PC-3 (cell line): Measurements from ENCODE around the gene CCDC181. TPM values are rescaled to one million over a fixed set of nuclear protein-coding genes. Genes with fewer than 3 reads are reported as not detected.

ENCODE experiments used
- ATAC-seq: fragments of 200-7000 bp; cut with Tn5 transposase; 2 replicates; pipeline ENCODE4 v1.9.1; 2020; ENCODE audit warnings: mild to moderate bottlenecking, moderate library complexity
- BruUV-seq: library from RNA; stranded (reverse); fragments of 400-500 nt; replicated peaks from 2 replicates; lab custom pipeline; 2021; lab: Mats Ljungman, UMichigan
- CTCF ChIA-PET: fragments of 300-600 bp; sonication (Branson Sonifier 250); formaldehyde crosslinking; loops from one replicate; lab custom pipeline; 2022; ENCODE audit warnings: antibody characterized with exemption; lab: Charles Lee
- POLR2A ChIA-PET: fragments of 300-600 bp; sonication (Branson Sonifier 250); formaldehyde crosslinking; loops from one replicate; lab custom pipeline; 2022; ENCODE audit warnings: antibody characterized with exemption; ENCODE audit not compliant: unreplicated experiment; lab: Charles Lee
- DNase-seq: peaks from one replicate; pipeline ENCODE4 v3.0.0-alpha.2; 2015
- H2AFZ ChIP-seq: fragments of 300-600 bp; sonication (generic); 2 replicates; pipeline ENCODE4 v1.6.0; 2016; ENCODE audit warnings: antibody characterized with exemption, low read length
- H3F3A ChIP-seq: fragments of 300-600 bp; sonication (generic); one replicate; pipeline ENCODE4 v1.6.0; 2017; ENCODE audit warnings: antibody characterized with exemption, low read length, control low read depth, mild to moderate bottlenecking; ENCODE audit not compliant: unreplicated experiment
- H3K27ac ChIP-seq: fragments of 300-600 bp; sonication (generic); 2 replicates; pipeline ENCODE4 v1.5.1; 2016; ENCODE audit warnings: mild to moderate bottlenecking, low read length
- H3K27me3 ChIP-seq: fragments of 300-600 bp; sonication (generic); 2 replicates; pipeline ENCODE4 v1.6.1; 2016; ENCODE audit warnings: low read length, mixed read lengths
- H3K36me3 ChIP-seq: fragments of 300-600 bp; sonication (generic); 2 replicates; pipeline ENCODE4 v1.6.1; 2016; ENCODE audit warnings: low read depth, mixed run types, low read length, mixed read lengths
- H3K4me1 ChIP-seq: fragments of 300-600 bp; sonication (generic); 2 replicates; pipeline ENCODE4 v1.5.1; 2016; ENCODE audit warnings: low read length; ENCODE audit not compliant: insufficient read depth
- H3K4me2 ChIP-seq: fragments of 300-600 bp; sonication (generic); 2 replicates; pipeline ENCODE4 v1.6.0; 2016; ENCODE audit warnings: low read length
- H3K4me3 ChIP-seq: fragments of 300-600 bp; sonication (generic); 2 replicates; pipeline ENCODE4 v1.5.1; 2016; ENCODE audit warnings: mild to moderate bottlenecking, low read length, mixed read lengths
- H3K79me2 ChIP-seq: fragments of 300-600 bp; sonication (generic); 2 replicates; pipeline ENCODE4 v1.6.1; 2017; ENCODE audit warnings: low read length, mixed read lengths
- H3K9ac ChIP-seq: fragments of 300-600 bp; sonication (generic); 2 replicates; pipeline ENCODE4 v1.6.0; 2016; ENCODE audit warnings: mild to moderate bottlenecking, low read length
- H3K9me2 ChIP-seq: fragments of 300-600 bp; sonication (generic); replicated peaks from 2 replicates; pipeline ENCODE4 v1.6.1; 2016; ENCODE audit warnings: mixed run types, low read length, mixed read lengths
- H3K9me3 ChIP-seq: fragments of 300-600 bp; sonication (generic); 2 replicates; pipeline ENCODE4 v1.6.1; 2016; ENCODE audit warnings: low read length, mixed read lengths
- H4K20me1 ChIP-seq: fragments of 300-600 bp; sonication (generic); 2 replicates; pipeline ENCODE4 v1.6.1; 2016; ENCODE audit warnings: low read length, mixed read lengths
- CTCF ChIP-seq: fragments of 300-600 bp; sonication (generic); conservative IDR thresholded peaks from 2 replicates; pipeline ENCODE4 v1.5.1; 2017; ENCODE audit warnings: antibody characterized with exemption, low read depth, mild to moderate bottlenecking, low read length
- EZH2 ChIP-seq: fragments of 300-600 bp; sonication (generic); IDR thresholded peaks from one replicate; pipeline ENCODE4 v1.6.1; 2017; ENCODE audit warnings: antibody characterized with exemption, mild to moderate bottlenecking, low read length; ENCODE audit not compliant: unreplicated experiment
- EZH2phosphoT487 ChIP-seq: fragments of 300-600 bp; sonication (generic); IDR thresholded peaks from 2 replicates; pipeline ENCODE4 v1.6.1; 2018; ENCODE audit warnings: mild to moderate bottlenecking, antibody characterized with exemption, low read length, borderline replicate concordance
- intact Hi-C: fragments of 100-400 bp; cut with micrococcal nuclease; formaldehyde crosslinking; loops from 2 replicates; pipeline ENCODE4 v1.9.0; 2023
- total RNA-seq: library from RNA; depleted of rRNA; stranded (reverse); fragments of >200 nt; gene quantifications from 2 replicates; pipeline ENCODE4 v1.2.3, GENCODE V29; 2014

Gene CCDC181
- total RNA-seq, 1 experiment from 2014 or later, result 0.07 TPM

DNA sequence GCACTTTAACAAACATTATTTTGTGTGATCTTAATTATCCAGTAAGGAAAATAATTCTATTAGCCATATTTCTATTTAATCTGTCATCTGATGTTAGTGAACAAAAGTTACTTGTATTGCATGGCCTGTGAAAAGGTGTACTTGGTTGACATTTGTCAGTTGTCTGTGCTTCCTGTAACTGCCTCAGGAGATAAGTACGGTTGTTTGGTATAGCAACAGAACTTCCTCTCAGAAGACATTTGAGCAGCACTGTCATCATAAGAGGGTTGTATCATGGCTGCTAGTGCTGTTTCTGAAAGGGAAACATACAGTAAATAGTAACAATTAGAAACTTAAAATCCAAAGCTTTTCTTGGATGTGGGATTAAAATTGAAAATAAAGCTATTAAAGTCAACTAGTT, 55.9 kb downstream of the CCDC181 start:
- peaks cover 71% of the 10 kb centered on the region for H3K79me2 ChIP-seq
- ATAC-seq (no peak), DNase-seq (no peak)
- no peak overlapping the region for H2AFZ ChIP-seq
- BruUV-seq, result no TSS peak
- no peak overlapping the region for H3K27ac ChIP-seq
- intact Hi-C loops, result no loop called here
- TF ChIP-seq EZH2 (no peak), EZH2phosphoT487 (no peak), CTCF (no peak)
- no peaks in the 10 kb centered on the region for H3K9me2 ChIP-seq
- H3K36me3 ChIP-seq, result peaks cover 46% of the 10 kb centered on the region
- H3F3A ChIP-seq, result no peaks in the 10 kb centered on the region
- H3K4me2 ChIP-seq, result no peak overlapping the region
- CTCF ChIA-PET, result no interaction called here
- no peaks in the 10 kb centered on the region for H3K27me3 ChIP-seq
- peaks cover 18% of the 10 kb centered on the region for H3K4me1 ChIP-seq
- H4K20me1 ChIP-seq, result no peaks in the 10 kb centered on the region
- no peaks in the 10 kb centered on the region for H3K9me3 ChIP-seq
- H3K9ac ChIP-seq, result no peak overlapping the region
- POLR2A ChIA-PET, result no interaction called here
- no peak overlapping the region for H3K4me3 ChIP-seq

DNA sequence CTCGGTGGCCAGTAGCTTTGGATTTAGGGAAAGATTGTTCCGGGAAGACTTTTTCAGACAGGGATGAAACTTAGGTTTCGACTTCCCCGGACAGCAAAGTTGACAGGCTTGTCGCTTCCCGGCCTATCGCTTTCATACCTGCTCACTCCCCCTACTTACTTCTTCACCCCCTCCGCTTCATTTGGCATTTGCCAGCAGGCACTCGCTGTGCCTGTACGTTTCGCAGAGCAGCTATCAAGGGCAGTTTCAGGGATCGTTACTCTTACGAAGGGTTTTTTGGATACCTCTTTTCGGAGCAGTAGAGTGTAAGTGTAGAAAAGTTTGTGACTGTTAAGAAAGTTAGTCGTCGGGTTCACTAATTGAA, 58.9 kb downstream of the CCDC181 start:
- no peaks in the 10 kb centered on the region for H4K20me1 ChIP-seq
- peaks cover 35% of the 10 kb centered on the region for H3K36me3 ChIP-seq
- ATAC-seq (peak; percentile 4), DNase-seq (peak; percentile 32)
- ChIA-PET CTCF (no interaction called here), POLR2A (interaction anchor here (0.6 kb wide), 1 partner anchor 75 kb away, joined by 5 read pairs; no protein-coding TSS in a partner anchor)
- no peaks in the 10 kb centered on the region for H3K27me3 ChIP-seq
- TSS peak; percentile 66 for BruUV-seq
- peak overlapping the region; percentile 79 for H2AFZ ChIP-seq
- peaks cover 41% of the 10 kb centered on the region for H3K4me1 ChIP-seq
- H3K4me3 ChIP-seq, result peak overlapping the region; percentile 92
- H3K79me2 ChIP-seq, result peaks cover 76% of the 10 kb centered on the region
- intact Hi-C loops, result loop anchor here (5.0 kb wide), 5 partner anchors 119 to 741 kb away; partner anchors contain the start of genes ATP1B1 and SLC19A2
- TF ChIP-seq CTCF, result no peak
- TF ChIP-seq EZH2phosphoT487, result no peak
- TF ChIP-seq EZH2, result no peak
- peaks cover 18% of the 10 kb centered on the region for H3F3A ChIP-seq
- H3K9me3 ChIP-seq, result peaks cover 4% of the 10 kb centered on the region
- H3K9me2 ChIP-seq, result no peaks in the 10 kb centered on the region
- H3K27ac ChIP-seq, result peak overlapping the region; percentile 87
- peak overlapping the region; percentile 84 for H3K9ac ChIP-seq
- peak overlapping the region; percentile 88 for H3K4me2 ChIP-seq

DNA sequence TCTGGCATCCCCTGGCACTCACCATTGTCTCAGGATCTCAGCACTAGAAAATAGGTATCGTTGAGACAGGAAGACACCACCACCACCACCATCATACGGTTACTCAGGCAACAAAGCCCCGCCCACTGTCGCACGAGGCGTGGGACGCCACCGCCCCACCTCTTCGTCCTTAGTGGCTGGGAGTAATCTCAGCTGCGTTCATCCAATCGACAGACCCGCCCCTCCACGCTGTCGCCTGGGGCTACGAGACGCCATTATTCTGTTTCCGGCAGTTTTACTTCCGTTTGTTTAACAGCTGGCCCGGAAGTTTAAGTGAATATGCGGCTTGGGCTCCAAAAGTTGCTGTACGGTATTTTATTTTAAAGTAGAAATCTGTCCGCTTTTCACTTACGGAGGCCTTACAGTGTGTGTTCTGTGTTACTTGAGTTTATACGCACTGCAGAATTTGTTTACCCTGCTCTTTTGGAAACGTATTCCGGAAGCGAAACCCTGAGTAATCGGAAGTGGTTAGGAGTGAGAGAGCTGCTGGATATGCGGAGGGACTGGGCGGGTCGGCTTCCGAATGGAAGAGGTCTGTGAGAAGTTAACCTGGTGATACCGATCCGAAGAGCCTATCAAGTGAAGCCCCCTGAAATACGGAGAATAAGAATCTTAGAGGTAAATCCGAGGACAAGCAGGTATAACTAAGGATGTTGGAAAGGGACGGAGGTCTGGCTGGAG, 59.4 kb downstream of the CCDC181 start, which contains the start of the genes BLZF1 and NME7:
Gene BLZF1 (plus strand): TSS at position 510 of the 720 bp plus-strand sequence. CDS start 1,328 bp downstream, outside the sequence.
Gene NME7 (minus strand): TSS at position 112 of the 720 bp plus-strand sequence. CDS start 87 bp downstream, at position 25.
- H3K27me3 ChIP-seq, result no peaks in the 10 kb centered on the region
- DNase-seq (peak; percentile 100), ATAC-seq (peak; percentile 90)
- peaks cover 19% of the 10 kb centered on the region for H3F3A ChIP-seq
- H3K9me2 ChIP-seq, result no peaks in the 10 kb centered on the region
- peaks cover 45% of the 10 kb centered on the region for H3K4me1 ChIP-seq
- TF ChIP-seq EZH2phosphoT487, result no peak
- BruUV-seq, result no TSS peak
- peaks cover 71% of the 10 kb centered on the region for H3K79me2 ChIP-seq
- intact Hi-C loops, result loop anchor here (5.0 kb wide), 5 partner anchors 119 to 741 kb away; partner anchors contain the start of genes ATP1B1 and SLC19A2
- H3K9me3 ChIP-seq, result peaks cover 4% of the 10 kb centered on the region
- H4K20me1 ChIP-seq, result no peaks in the 10 kb centered on the region
- H3K36me3 ChIP-seq, result peaks cover 30% of the 10 kb centered on the region
- ChIA-PET POLR2A (interaction anchor here (0.6 to 0.7 kb wide), 5 partner anchors 76 to 1418 kb away, joined by 3 to 5 read pairs (median 4); no protein-coding TSS in a partner anchor), CTCF (interaction anchor here (0.5 to 0.7 kb wide), 2 partner anchors 344 to 535 kb away, joined by 3 to 4 read pairs; no protein-coding TSS in a partner anchor)
- peak within 1 kb of the TSS; percentile 88 for H3K4me2 ChIP-seq
- H3K9ac ChIP-seq, result peak within 1 kb of the TSS; percentile 84
- H3K4me3 ChIP-seq, result peak within 1 kb of the TSS; percentile 92
- H2AFZ ChIP-seq, result peak within 1 kb of the TSS; percentile 79
- peak within 1 kb of the TSS; percentile 87 for H3K27ac ChIP-seq
